ENCODE results near the gene PANK4. TPM values are rescaled to one million over a fixed set of nuclear protein-coding genes. Genes with fewer than 3 reads are reported as not detected.

The PANK4 gene
- total RNA-seq, 1 experiment from 2014 or later: 32.2 TPM

DNA sequence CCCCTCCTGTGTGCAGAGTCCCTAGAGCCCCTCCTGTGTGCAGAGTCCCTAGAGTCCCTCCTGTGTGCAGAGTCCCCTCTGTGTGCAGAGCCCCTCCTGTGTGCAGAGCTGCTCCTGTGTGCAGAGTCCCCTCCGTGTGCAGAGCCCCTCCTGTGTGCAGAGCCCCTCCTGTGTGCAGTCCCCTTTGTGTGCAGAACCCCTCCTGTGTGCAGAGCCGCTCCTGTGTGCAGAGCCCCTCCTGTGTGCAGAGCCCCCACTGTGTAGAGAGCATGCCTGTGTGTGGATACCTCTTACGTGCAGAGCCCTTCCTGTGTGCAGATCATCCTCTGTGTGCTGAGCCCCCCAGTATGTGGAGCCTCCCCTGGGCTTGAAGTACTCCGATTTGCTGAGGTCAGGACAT, 12.0 kb upstream of the PANK4 start:
- peaks cover 3% of the 10 kb centered on the region for H4K20me1 ChIP-seq (ENCODE audit: control insufficient read depth, insufficient read depth, insufficient read length)
- H2BK5ac ChIP-seq (ENCODE audit: insufficient read length, low read length): no peak overlapping the region
- no peak overlapping the region; the same call in 1 of the 2 replicates for H3K14ac ChIP-seq (ENCODE audit: insufficient read depth, low read length)
- H3K4me2 ChIP-seq (ENCODE audit: insufficient read depth, insufficient read length, low read length): no peak overlapping the region
- H3K27me3 Mint-ChIP-seq (ENCODE audit: low read depth): peaks cover 82% of the 10 kb centered on the region
- 0 out of 7 replicates have a peak overlapping the region, but pooled peaks of 1 of the 3 experiments have one; percentile 22 for H3K27ac Mint-ChIP-seq
- H2AFZ ChIP-seq (ENCODE audit: low read length): no peak overlapping the region
- no peak overlapping the region for H2BK15ac ChIP-seq (ENCODE audit: low read depth, low read length)
- H2AK5ac ChIP-seq (ENCODE audit: insufficient read length, low read length): no peak overlapping the region
- H3K4me1 ChIP-seq (ENCODE audit: insufficient read depth, low read length): no peaks in the 10 kb centered on the region
- no peak overlapping the region for H3K18ac ChIP-seq (ENCODE audit: insufficient read length, low read depth, low read length)
- H3K23ac ChIP-seq (ENCODE audit: insufficient read length, low read depth, low read length): no peak overlapping the region
- no peak for TF ChIP-seq CTCF (conservative IDR thresholded peaks at IDR 0.05)
- no peak overlapping the region for H3K27ac ChIP-seq (ENCODE audit: insufficient read length, low read depth, low read length)
- H4K91ac ChIP-seq (ENCODE audit: insufficient read length, low read depth, low read length): no peak overlapping the region
- no peak overlapping the region for H3K4me3 Mint-ChIP-seq
- no peak overlapping the region for H3K9ac ChIP-seq (ENCODE audit: extremely low read depth, insufficient read length, low read length)
- H3K79me1 ChIP-seq (ENCODE audit: insufficient read depth, low read depth, low read length, poor library complexity, severe bottlenecking): no peaks in the 10 kb centered on the region
- H3K79me2 ChIP-seq (ENCODE audit: insufficient read depth, low read length): no peaks in the 10 kb centered on the region
- H3K9me3 ChIP-seq (ENCODE audit: control insufficient read depth, low read depth, low read length): no peaks in the 10 kb centered on the region
- peaks cover 0 to 3% of the 10 kb centered on the region in 2 experiments; a peak in 2 of 5 replicates for H3K9me3 Mint-ChIP-seq
- no peak overlapping the region for H4K8ac ChIP-seq (replicated peaks; ENCODE audit: insufficient read length, low read depth, low read length)
- no peak overlapping the region for H2BK20ac ChIP-seq (ENCODE audit: low read depth, low read length, poor library complexity, severe bottlenecking)
- no peak overlapping the region for H4K5ac ChIP-seq (ENCODE audit: insufficient read length, low read depth, low read length)
- no peaks in the 10 kb centered on the region; the same call in 1 of the 2 replicates for H3K27me3 ChIP-seq (ENCODE audit: insufficient read depth, low read length)
- no peak overlapping the region for H3T11ph ChIP-seq (ENCODE audit: low read length)
- no CpG with 5 or more reads among the region's 4 CpGs for WGBS (ENCODE audit: extremely low coverage, insufficient read length, low lambda C conversion rate)
- H3K4ac ChIP-seq (ENCODE audit: low read depth, low read length): no peak overlapping the region
- H2BK12ac ChIP-seq (ENCODE audit: insufficient read length, low read depth, low read length): no peak overlapping the region
- no peaks in the 10 kb centered on the region for H3K36me3 Mint-ChIP-seq (ENCODE audit: insufficient read depth in 1 of 3, low read depth in 3 of 3)
- DNase-seq: no peak
- peaks cover 10 to 26% of the 10 kb centered on the region in 2 experiments for H3K4me1 Mint-ChIP-seq
- no peak overlapping the region for H3K56ac ChIP-seq (ENCODE audit: insufficient read length, low read depth, low read length)
- H3K23me2 ChIP-seq (ENCODE audit: insufficient read length, low read depth, low read length, poor library complexity, severe bottlenecking): no peaks in the 10 kb centered on the region
- H2BK120ac ChIP-seq (ENCODE audit: low read depth, low read length, poor library complexity, severe bottlenecking): no peak overlapping the region
